Measurements from ENCODE around the gene OPCML.

DNA sequence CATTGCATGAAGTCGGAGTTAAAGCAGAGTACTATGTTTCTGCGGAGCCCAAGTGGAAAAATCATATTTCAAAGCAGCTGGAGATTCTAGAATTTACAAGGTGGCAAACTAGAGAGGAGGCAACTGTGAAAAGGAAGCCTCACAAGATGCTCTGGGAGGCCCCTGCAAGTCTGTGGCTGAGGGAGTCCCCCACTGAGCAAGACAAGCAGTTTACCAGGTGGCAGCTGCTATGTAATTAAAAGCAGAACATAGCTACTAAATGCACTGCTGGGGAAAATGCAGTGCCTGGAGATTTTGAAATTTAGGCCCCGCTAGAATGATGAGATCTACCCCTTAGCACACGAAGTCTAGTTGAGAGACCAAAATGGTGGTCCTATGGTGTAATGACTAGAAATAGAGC is 728.0 kb downstream of the OPCML start:
- TF ChIP-seq, protein P1, sequence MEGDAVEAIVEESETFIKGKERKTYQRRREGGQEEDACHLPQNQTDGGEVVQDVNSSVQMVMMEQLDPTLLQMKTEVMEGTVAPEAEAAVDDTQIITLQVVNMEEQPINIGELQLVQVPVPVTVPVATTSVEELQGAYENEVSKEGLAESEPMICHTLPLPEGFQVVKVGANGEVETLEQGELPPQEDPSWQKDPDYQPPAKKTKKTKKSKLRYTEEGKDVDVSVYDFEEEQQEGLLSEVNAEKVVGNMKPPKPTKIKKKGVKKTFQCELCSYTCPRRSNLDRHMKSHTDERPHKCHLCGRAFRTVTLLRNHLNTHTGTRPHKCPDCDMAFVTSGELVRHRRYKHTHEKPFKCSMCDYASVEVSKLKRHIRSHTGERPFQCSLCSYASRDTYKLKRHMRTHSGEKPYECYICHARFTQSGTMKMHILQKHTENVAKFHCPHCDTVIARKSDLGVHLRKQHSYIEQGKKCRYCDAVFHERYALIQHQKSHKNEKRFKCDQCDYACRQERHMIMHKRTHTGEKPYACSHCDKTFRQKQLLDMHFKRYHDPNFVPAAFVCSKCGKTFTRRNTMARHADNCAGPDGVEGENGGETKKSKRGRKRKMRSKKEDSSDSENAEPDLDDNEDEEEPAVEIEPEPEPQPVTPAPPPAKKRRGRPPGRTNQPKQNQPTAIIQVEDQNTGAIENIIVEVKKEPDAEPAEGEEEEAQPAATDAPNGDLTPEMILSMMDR (IDR thresholded peaks at IDR 0.05): no peak
- TF ChIP-seq POLR2A (IDR thresholded peaks at IDR 0.05) (no peak), POLR2AphosphoS5 (IDR thresholded peaks at IDR 0.05; ENCODE audit: insufficient read depth in 1 of 2, low read depth in 1 of 2) (no peak)

All from vagina (tissue), 2 donors.